ENCODE measurements around the gene RAB3C. TPM values are rescaled to one million over a fixed set of nuclear protein-coding genes. Genes with fewer than 3 reads are reported as not detected.
"Not testable (repeated sequence)": the region's sequence is repeated elsewhere in the genome, so short reads cannot be mapped to it uniquely, and the experiment has no call there.

The RAB3C gene
- polyA plus RNA-seq, 3 donors, result 0.34 to 5.5 (median 2.7) TPM

- H3K27ac ChIP-seq (ENCODE audit: low read depth, low read length), result no peak overlapping the region
- 89 to 92% (median 89%) methylated on average over 1 of the region's 1 CpG for WGBS, 3 donors
Measured at GRCh38 chr5:58598440-58598839, 15.6 kb downstream of the RAB3C start.

GRCh38 chr5:58599217-58599616, 16.3 kb downstream of the RAB3C start:
- no peak overlapping the region for H3K27ac ChIP-seq (ENCODE audit: low read depth, low read length)
- WGBS, 3 donors, result 58 to 90% (median 75%) methylated on average over 1 of the region's 1 CpG

- not testable (repeated sequence) for H3K27ac ChIP-seq (ENCODE audit: low read depth, low read length)
- 42 to 51% (median 44%) methylated on average over 2 of the region's 2 CpGs for WGBS, 3 donors
Measured at GRCh38 chr5:58600613-58601012, 17.7 kb downstream of the RAB3C start.

- H3K27ac ChIP-seq (ENCODE audit: low read depth, low read length), result not testable (repeated sequence)
- WGBS, 3 donors, result 80 to 93% (median 92%) methylated on average over 4 of the region's 4 CpGs
Measured at GRCh38 chr5:58602889-58603288, 20.0 kb downstream of the RAB3C start.

GRCh38 chr5:58606064-58606463, 23.2 kb downstream of the RAB3C start:
- H3K27ac ChIP-seq (ENCODE audit: low read depth, low read length), result no peak overlapping the region
- 64 to 79% (median 70%) methylated on average over 4 of the region's 4 CpGs for WGBS, 3 donors

GRCh38 chr5:58615972-58616371, 33.1 kb downstream of the RAB3C start:
- H3K27ac ChIP-seq (ENCODE audit: low read depth, low read length), result no peak overlapping the region

- 83 to 88% (median 85%) methylated on average over 1 of the region's 1 CpG for WGBS, 3 donors
- no peak overlapping the region for H3K27ac ChIP-seq (ENCODE audit: low read depth, low read length)
Measured at GRCh38 chr5:58617241-58617640, 34.4 kb downstream of the RAB3C start.

- 89 to 95% (median 91%) methylated on average over 1 of the region's 1 CpG for whole genome bisulfite sequencing, 3 donors
- no peak overlapping the region for H3K27ac ChIP-seq (ENCODE audit: low read depth, low read length)
Measured at GRCh38 chr5:58620336-58620735, 37.5 kb downstream of the RAB3C start.

- WGBS, 3 donors, result 75 to 78% (median 76%) methylated on average over 3 of the region's 3 CpGs
- no peak overlapping the region for H3K27ac ChIP-seq (ENCODE audit: low read depth, low read length)
Measured at GRCh38 chr5:58622936-58623871, 40.3 kb downstream of the RAB3C start.

GRCh38 chr5:58628626-58629025, 45.8 kb downstream of the RAB3C start:
- WGBS, 3 donors, result 60 to 76% (median 70%) methylated on average over 5 of the region's 5 CpGs
- H3K27ac ChIP-seq (ENCODE audit: low read depth, low read length), result no peak overlapping the region

- H3K27ac ChIP-seq (ENCODE audit: low read depth, low read length), result no peak overlapping the region
- 13 to 27% (median 25%) methylated on average over 6 of the region's 6 CpGs for WGBS, 3 donors
Measured at GRCh38 chr5:58629271-58630159, 46.6 kb downstream of the RAB3C start.

- H3K27ac ChIP-seq (ENCODE audit: low read depth, low read length), result no peak overlapping the region
- WGBS, 3 donors, result 54 to 100% (median 96%) methylated on average over 1 of the region's 1 CpG
Measured at GRCh38 chr5:58631895-58632294, 49.0 kb downstream of the RAB3C start.

- WGBS, 3 donors, result 59 to 68% (median 64%) methylated on average over 2 of the region's 2 CpGs
- no peak overlapping the region for H3K27ac ChIP-seq (ENCODE audit: low read depth, low read length)
Measured at GRCh38 chr5:58635416-58635815, 52.5 kb downstream of the RAB3C start.

GRCh38 chr5:58640011-58640410, 57.1 kb downstream of the RAB3C start:
- no peak overlapping the region for H3K27ac ChIP-seq (ENCODE audit: low read depth, low read length)
- WGBS, 3 donors, result 79 to 93% (median 80%) methylated on average over 3 of the region's 3 CpGs

GRCh38 chr5:58641533-58641932, 58.7 kb downstream of the RAB3C start:
- H3K27ac ChIP-seq (ENCODE audit: low read depth, low read length), result no peak overlapping the region
- 91 to 100% (median 95%) methylated on average over 1 of the region's 1 CpG for WGBS, 3 donors

- H3K27ac ChIP-seq (ENCODE audit: low read depth, low read length), result no peak overlapping the region
- WGBS, 3 donors, result 85 to 94% (median 89%) methylated on average over 4 of the region's 4 CpGs
Measured at GRCh38 chr5:58648846-58649245, 66.0 kb downstream of the RAB3C start.

- no peak overlapping the region for H3K27ac ChIP-seq (ENCODE audit: low read depth, low read length)
- 41 to 57% (median 45%) methylated on average over 2 of the region's 2 CpGs for WGBS, 3 donors
Measured at GRCh38 chr5:58649716-58650115, 66.8 kb downstream of the RAB3C start.

- no peak overlapping the region for H3K27ac ChIP-seq (ENCODE audit: low read depth, low read length)
- WGBS, 3 donors, result 88 to 95% (median 92%) methylated on average over 1 of the region's 1 CpG
Measured at GRCh38 chr5:58653521-58653920, 70.6 kb downstream of the RAB3C start.

- WGBS, 3 donors, result 0 to 56% (median 0%) methylated on average over 1 of the region's 1 CpG
- H3K27ac ChIP-seq (ENCODE audit: low read depth, low read length), result no peak overlapping the region
Measured at GRCh38 chr5:58666141-58666540, 83.3 kb downstream of the RAB3C start.

Data from adipose tissue (tissue), 3 donors.